Stimulated activated CD8-positive, alpha-beta memory T cell treated with anti-CD3 and anti-CD28 coated beads, Interleukin-12 subunit alpha, Interleukin-12 subunit beta, amount 100 ng/mL, for 4 hours (primary cell): ENCODE results near the gene DRC3.
"Not testable (repeated sequence)": the region's sequence is repeated elsewhere in the genome, so short reads cannot be mapped to it uniquely, and the experiment has no call there.

Experiments
- DNase-seq: peaks from one replicate; pipeline ENCODE4 v3.0.0-alpha.2; 2020; ENCODE audit warnings: low read depth

The DRC3 gene

GRCh38 chr17:17972126-17972951, at the start of gene DRC3, which contains the start of gene TOM1L2:
Gene DRC3, plus strand, starts transcription at chr17:17972862. Its CDS starts 4,737 bp downstream, at chr17:17977599.
Gene TOM1L2, minus strand, starts transcription at chr17:17972400. Its CDS starts 87 bp downstream, at chr17:17972313.
- DNase-seq, result peak; percentile 99

- no peak for DNase-seq
Observed at GRCh38 chr17:17924131-17924856, 48.4 kb upstream of the DRC3 start.

- no peak for DNase-seq
Observed at GRCh38 chr17:17924857-17925250, 47.8 kb upstream of the DRC3 start.

DNA sequence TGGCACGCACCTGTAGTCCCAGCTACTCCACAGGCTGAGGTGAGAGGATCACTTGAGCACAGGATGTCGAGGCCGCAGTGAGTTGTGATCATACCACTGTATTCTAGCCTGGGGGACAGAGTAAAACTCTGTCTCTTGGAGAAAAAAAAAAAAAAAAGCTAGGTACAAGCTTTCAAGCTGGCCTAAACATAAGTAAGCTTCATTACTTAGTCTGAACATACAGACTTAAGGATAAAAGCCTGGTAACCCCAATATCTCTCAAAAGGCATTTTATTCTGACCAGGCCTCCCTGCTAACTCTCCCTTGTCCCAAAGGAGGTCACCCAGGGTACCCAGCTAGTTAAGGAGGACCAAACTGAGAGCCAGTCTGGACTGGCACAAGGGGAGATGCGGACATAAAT, 46.6 kb upstream of the DRC3 start:
- no peak for DNase-seq

DNA sequence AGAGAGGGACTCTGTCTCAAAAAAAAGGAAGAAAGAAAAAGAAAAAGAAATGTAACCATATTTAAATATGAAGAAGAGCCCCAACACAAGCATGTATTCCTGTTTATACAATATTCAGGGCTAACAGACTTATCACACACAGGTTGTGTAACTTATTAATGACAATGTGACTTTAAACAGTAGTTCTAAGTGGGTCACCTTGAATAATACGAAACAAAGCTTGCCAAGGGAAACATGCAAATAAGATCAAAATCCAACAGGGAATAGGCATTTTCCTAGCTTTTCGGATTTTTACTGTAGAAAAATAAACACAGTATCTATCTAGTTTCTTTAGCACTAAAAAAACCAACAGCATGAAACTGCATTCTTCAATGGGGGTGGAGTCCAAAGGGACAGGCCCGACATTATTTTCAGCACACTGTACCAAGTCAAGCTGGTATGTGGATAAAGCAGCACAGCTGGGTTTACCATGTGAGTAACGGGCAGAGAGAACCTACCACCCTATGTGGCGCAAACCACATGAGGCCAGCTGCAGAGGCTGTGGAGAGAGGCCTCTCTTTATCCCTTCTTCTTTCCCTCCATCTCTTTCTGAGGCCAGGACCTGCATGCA, 45.7 kb upstream of the DRC3 start:
- no peak for DNase-seq

DNA sequence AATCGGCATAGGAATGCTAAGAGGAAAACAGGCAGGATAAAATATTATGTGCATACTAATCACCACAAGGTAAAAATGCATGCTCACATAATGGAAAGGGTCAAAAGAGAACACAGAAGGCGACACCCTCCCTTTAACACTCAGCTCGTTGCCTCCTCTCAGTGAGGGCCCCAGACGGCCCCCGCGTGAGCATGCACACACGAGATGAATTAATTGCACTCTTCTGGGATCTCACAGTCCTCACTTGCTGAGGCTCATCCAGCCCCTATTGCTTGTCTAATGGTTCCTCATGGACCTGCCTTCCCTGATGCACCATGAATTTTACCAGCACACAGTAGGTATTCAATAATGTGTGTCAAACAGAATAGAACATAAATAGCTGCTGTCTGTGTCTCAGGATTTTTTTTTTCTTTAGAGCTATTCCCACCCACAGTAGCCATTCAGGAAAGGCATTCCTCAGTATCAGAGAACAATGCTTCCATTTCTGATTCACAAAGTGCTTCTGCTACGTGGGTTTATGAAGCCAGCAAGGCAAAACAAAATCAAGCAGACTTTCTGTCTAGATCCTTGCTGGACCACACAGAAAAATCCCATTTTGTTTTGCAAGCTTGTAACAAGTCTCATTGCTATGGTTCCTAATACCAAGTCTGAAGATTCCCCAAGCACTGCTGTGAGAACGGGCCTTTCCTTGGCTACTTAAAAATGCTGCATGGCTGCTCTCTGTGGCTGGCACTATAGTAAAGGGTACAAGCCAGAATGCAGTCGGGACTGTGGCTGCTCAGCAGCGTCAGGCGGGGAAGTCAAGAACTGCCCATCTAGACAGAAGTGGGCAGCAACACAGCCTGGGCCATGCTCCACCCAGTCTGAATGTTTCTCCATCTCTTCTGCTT, 44.0 kb upstream of the DRC3 start:
- DNase-seq, result no peak

- DNase-seq, result no peak
Observed at GRCh38 chr17:17929655-17930380, 42.8 kb upstream of the DRC3 start.

DNA sequence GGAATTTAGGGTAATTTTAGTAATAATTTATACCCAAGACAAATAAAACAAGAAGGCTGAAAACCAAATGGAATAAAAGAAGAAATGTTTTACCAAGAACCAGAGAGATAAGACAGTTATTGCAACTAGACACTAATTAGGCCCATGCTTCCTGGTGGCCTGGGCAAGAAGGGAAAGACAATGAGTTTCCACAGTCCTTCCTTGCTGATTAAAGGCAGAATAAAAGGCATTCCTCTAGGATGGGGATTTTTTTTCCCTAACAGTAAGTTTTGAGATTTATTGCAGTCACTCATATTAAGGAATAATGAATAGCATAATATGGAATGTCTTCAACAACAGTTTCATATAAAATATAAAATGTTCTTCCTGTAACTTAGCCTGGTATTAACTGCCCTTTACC, 42.0 kb upstream of the DRC3 start:
- DNase-seq, result no peak

DNA sequence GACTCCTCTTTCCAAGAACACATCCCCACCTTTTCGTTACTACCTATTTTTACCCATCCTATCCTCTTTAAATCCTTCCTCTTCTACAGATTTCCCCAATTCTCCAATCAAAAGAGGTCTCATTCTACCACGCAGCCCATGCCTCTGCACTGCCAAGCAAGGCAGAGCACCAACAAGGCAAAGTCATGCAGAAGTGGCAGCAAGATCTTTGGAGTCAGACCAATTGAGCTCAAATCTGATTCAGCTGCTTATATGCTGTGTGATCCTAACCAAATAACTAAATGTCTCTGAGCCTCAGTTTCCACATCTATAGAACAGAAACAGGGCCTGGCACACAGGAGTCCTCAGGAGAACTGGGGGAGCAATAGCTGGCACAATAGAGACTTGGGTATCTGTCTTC, 41.5 kb upstream of the DRC3 start:
- no peak for DNase-seq

DNA sequence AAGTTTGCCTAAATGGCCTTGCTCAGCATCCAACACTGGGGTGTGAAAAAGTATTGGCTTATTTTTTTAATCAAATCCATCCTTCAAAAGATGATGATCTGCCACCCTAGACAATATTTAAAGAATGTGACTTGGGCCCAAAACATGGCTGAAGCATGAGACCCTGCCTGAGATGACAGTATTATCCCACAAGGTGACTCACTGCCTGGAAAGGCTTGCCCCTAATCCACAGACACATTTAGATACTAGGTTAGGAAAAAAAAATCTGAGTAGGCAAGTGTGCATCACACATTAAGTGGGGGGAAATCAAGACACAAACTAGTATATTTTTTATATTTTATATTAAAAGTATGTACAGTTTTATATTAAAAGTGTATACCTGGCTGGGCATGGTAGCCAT, 38.9 kb upstream of the DRC3 start:
- no peak for DNase-seq

DNA sequence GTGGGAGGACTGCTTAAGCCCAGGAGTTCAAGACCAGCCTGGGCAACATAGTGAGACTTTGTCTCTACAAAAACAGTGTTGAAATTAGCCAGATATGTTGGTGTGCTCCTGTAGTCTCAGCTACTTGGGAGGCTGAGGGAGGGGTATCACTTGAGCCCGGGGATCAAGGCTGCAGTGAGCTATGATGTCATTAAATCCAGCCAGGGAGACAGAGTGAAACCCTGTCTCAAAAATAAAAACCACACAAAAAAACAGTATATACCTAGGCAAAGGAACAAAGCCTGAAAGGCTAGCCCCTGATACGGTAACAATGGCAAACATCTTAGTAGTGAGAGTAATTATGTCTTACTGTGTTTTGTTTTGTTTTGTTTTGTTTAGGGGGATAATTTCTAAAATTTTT, 38.4 kb upstream of the DRC3 start:
- no peak for DNase-seq

DNA sequence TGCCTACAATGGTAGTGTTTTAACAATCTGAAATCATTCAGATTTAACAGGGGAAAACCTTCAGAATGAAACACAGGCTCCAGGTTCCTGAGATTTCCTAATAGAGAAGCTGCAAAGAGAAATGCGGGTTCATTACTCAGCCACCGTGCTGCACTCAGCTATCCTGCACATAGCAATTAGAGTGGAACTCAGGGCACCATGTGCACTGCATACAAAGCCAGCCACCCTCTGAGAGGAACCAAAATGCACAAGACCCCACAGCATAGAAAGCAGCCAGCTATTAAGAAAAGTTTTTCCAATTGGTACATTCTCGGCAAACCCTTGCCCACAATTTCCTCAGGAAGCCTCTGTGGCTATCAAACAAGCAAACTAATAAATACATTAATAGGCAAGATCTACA, 37.9 kb upstream of the DRC3 start:
- no peak for DNase-seq

DNA sequence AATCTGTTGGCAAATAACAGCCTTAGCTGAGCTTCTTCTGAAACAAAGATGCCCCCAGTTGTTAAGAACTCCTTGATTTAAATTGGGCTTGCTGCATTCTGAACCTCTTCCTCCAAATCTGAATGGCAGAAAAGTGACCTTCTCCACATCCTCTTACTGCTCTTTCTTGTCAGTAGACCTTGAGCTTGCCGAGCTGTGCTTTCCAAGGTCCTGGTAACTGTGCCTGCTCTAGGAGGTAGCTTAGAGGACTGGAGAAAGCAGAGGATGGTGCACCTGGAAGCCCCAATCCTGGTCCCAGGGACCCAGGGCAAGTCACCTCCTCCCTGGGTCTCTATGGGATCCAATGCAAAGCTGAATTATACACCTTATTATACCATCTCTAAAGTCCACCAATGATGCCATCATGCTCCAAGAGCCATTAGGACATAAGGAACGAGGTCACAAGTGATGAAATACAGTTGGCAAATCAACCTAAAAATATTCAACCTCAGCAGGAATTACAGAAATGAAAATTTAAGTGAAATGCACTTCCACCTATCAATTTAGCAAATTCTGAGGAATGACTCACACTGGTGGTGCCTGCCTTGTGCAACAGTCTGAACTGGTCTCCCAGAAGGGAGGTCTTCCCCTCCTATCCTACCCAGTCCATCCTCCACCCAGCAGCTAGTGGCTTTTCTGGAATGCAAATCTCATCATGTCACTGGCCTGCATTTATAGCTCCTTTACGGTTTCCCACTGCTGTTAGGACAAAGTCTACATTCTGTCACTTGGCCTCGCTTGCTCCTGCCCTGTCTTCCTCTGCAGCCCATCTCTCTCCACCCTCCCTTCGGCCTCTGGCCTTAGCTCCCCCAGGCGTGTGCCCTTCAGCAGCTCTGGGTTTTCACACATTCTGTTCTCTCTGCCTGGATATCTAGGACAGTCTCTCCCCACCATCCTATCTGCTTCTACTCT, 37.1 kb upstream of the DRC3 start:
- DNase-seq, result no peak

- no peak for DNase-seq
Observed at GRCh38 chr17:17937201-17937853, 35.3 kb upstream of the DRC3 start.

DNA sequence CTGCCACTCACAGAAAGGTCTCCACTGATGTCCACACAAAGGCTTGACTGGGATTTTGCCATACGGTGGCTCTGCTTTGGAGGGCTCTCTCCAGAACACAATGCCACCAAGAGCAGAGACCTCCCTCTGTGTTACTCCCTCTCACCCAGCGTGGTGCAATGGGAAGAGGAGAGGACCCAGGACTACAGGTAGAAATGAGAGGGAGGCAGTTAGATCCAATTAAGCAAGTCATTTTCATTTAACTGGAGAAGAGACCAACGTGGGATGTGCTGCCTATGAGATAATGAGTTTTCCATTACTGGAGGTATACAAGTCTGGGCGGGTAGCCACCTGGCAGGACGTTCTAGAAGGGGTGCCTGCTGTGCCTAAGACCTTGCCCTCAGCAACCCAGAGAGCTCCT, 34.7 kb upstream of the DRC3 start:
- no peak for DNase-seq

GRCh38 chr17:17938388-17939107, 34.1 kb upstream of the DRC3 start:
- DNase-seq, result no peak

DNA sequence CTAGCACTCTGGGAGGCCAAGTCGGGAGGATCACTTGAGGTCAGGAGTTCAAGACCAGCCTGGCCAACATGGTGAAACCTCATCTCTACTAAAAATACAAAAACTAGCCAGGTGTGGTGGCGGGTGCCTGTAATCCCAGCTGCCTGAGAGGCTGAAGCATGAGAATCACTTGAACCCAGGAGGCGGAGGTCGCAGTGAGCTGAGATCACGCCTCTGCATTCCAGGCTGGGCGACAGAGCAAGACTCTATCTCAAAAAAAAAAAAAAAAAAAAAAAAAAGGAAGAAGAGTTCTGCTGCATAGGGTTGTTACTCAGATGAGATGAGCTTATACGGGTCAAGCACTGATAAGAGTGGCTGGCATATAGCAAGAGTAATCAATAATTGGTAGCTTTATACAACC, 32.7 kb upstream of the DRC3 start:
- DNase-seq, result not testable (repeated sequence)

DNA sequence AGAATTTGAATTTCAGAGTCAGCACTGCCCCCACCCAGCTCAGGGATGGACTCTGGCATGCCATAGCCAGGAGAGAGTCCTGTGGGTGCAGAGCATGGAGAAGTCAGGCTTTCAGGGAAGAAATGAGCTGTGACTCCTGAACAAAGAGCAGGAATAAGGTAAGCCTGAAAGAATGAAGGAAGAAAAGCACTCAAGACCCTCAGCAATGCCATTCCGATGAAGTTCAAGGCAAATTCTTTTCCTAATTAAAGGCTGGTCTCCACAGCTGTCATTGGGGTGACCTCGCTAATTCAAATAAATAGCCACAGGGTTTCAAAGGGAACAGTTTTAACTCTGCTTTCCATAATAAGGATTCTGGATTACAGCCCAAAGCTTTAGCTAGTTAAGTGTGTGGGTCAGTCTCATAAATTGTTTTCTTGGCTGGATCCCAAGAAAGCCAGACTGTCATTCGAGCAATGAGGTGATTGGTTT, 32.2 kb upstream of the DRC3 start:
- no peak for DNase-seq

DNA sequence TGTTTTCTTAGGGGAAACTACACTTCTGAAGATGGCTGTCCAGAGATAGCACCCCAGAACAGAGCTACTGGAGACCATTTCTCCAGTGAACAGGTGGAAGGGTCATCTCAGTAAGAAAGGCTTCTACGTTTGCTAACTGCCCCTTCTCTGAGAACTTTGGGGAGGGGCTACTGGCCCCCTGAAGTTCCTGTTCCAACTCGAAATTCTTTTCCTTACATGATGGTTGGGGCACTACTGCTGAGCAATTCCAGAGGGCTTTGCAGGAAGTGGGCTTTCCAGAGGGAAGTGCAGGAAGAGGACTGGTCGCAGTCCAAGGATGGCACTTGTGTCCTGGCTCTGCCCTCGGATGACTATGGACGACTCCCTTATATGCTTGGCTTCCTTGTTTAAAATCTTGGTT, 31.6 kb upstream of the DRC3 start:
- no peak for DNase-seq
